Choroid plexus epithelial cell (primary cell): ENCODE data around the gene SLC16A3.
"Not testable (repeated sequence)": the region's sequence is repeated elsewhere in the genome, so short reads cannot be mapped to it uniquely, and the experiment has no call there.

ENCODE experiments used
- DNase-seq: peaks from one replicate; pipeline ENCODE4 v3.0.0-alpha.2; 2010; ENCODE audit warnings: low read depth
- H3K4me3 ChIP-seq: 2 replicates; pipeline ENCODE4 v1.5.1; 2011; ENCODE audit warnings: low read depth, mild to moderate bottlenecking, control low read depth, low read length, moderate library complexity
- TF ChIP-seq, protein P1 (sequence below): conservative IDR thresholded peaks from 2 replicates; pipeline ENCODE4 v1.5.1; 2011; ENCODE audit warnings: low read depth, mild to moderate bottlenecking, control low read depth, inconsistent platforms, low read length, moderate library complexity

The SLC16A3 gene

DNA sequence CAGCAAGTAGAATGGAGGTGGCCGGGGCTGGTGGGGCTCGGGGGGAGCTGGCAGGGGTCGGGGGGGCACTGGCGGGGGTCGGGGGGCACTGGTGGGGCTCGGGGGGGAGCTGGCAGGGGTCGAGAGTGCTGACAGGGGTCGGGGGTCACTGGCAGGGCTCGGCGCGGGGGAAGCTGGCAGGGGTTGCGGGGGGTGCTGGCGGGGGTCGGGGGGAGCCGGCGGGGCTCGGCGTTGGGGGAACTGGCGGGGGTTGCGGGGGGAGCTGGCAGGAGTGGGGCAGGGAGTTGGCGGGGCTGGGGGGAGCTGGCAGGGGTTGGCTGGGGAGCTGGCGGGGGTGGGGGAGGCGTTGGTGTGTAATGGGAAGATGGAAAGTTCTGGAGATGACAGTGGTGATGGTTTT, 41.3 kb upstream of the SLC16A3 start:
- TF ChIP-seq, protein P1, sequence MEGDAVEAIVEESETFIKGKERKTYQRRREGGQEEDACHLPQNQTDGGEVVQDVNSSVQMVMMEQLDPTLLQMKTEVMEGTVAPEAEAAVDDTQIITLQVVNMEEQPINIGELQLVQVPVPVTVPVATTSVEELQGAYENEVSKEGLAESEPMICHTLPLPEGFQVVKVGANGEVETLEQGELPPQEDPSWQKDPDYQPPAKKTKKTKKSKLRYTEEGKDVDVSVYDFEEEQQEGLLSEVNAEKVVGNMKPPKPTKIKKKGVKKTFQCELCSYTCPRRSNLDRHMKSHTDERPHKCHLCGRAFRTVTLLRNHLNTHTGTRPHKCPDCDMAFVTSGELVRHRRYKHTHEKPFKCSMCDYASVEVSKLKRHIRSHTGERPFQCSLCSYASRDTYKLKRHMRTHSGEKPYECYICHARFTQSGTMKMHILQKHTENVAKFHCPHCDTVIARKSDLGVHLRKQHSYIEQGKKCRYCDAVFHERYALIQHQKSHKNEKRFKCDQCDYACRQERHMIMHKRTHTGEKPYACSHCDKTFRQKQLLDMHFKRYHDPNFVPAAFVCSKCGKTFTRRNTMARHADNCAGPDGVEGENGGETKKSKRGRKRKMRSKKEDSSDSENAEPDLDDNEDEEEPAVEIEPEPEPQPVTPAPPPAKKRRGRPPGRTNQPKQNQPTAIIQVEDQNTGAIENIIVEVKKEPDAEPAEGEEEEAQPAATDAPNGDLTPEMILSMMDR = no peak
- H3K4me3 ChIP-seq = no peak overlapping the region
- no peak for DNase-seq

- TF ChIP-seq, protein P1 = no peak
Measured at GRCh38 chr17:82188001-82188961, 40.6 kb upstream of the SLC16A3 start.

DNA sequence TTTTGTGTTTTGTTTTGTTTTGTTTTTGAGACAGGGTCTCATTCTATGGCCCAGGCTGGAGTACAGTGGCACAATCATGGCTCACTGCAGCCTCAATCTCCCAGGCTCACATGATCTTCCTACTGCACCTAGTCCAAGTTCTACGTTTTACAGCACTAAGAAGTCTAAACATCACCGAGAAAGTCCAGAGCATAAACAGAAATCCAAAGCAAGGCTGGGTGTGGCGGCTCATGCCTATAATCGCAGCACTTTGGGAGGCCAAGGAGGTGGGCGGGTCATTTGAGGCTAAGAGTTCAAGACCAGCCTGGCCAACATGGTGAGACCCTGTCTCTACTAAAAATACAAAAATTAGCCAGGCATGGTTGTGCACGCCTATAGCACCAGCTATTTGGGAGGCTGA, 35.8 kb upstream of the SLC16A3 start:
- not testable (repeated sequence) for DNase-seq, H3K4me3 ChIP-seq

More at GRCh38 chr17:82188001-82188961, 40.6 kb upstream of the SLC16A3 start:
- H3K4me3 ChIP-seq = no peak overlapping the region
- DNase-seq = no peak

DNA sequence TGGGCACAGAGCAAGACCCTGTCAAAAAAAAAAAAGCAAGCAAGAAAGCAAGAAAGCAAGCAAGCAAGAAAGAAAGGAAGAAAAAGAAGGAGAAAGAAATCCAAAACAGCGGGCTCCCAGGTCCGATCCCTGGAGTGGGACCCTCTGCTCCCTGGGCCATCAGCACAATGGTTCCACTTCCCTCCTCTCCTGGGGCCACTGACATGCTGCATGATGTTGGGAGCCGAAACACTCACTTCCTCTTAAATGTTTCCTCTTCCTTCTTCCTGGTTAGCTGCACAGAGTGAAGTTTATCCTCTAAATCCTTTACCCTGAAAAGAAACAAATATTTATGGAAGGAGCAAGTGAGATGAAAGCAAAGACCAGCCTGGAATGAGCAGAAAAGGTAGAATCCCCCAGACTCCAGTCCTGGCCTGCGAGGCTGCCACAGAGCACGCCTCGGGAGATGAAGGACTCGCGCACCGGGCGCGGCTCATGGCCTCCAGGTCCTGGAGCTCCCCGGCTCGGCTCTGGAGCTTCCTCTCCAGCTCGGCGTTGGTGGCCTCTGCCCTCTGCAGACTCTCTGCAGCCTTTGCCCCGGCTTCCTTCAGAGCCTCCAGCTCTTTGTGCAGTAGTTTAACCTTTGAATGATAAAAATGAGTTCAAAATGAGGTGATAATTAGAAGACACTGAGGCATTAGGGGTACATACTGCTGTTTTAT, 35.2 kb upstream of the SLC16A3 start:
- no peak for DNase-seq
- TF ChIP-seq, protein P1 = no peak
- H3K4me3 ChIP-seq = no peak overlapping the region

GRCh38 chr17:82194765-82195164, 34.1 kb upstream of the SLC16A3 start:
- no peak overlapping the region for H3K4me3 ChIP-seq
- TF ChIP-seq, protein P1 = no peak
- DNase-seq = no peak

DNA sequence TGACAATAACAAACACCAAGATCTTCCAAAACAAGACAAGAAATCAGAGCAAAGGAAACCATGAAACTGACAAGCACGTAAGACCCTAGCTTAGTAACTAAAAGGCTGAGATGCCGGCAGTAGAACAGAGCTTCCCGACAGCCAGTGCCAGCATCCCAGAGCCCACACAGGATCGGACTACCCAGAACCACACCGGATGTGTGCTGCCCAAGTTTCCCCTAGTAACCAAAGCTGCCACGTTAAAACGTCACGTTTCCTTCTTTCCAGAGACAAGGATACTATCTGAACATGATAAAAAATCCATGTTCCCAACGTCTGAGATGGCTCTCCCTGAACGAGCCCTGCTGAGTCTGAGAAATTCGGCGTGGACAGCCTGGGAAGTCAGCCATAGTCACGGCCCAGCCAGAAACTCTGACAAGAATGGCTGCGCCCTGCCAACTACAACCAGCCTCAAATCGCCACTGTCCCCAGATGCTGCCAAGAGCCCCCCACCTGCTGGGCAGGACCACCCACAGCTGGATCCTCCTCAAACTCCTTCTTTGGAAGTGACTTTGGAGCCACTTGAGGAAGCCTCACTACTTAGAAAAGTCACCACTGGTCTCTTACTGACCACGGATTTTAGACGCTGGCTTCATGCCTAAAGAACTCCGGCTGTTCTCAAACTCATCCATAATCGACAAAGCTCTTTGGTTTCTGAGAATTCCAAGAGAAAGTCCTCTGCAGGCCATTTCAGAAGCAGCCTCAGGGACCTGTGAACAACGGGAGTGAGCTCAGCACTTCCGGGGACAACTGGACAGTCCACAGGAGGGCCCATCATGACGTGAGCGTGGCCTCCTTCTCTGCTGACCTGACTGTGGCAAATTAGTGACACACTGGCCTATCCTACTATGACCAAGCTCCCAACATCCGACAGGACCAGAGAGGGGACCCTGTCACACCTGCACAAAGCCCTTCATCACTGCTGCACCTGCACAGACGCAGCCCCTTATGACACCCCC, 32.9 kb upstream of the SLC16A3 start:
- TF ChIP-seq, protein P1 = no peak
- no peak for DNase-seq
- H3K4me3 ChIP-seq = no peak overlapping the region
